Midbrain (tissue), 1 donor: Measurements from ENCODE around the gene PKD1.
"Not testable (repeated sequence)": the region's sequence is repeated elsewhere in the genome, so short reads cannot be mapped to it uniquely, and the experiment has no call there.

ENCODE experiments used
- DNase-seq: peaks from one replicate; lab custom pipeline; 2025; lab: John Stamatoyannopoulos, UW

PKD1 gene

GRCh38 chr16:2150418-2151187 lies 14.9 kb upstream of the PKD1 start:
- no peak for DNase-seq

GRCh38 chr16:2149630-2150417 lies 14.1 kb upstream of the PKD1 start:
- no peak for DNase-seq

DNA sequence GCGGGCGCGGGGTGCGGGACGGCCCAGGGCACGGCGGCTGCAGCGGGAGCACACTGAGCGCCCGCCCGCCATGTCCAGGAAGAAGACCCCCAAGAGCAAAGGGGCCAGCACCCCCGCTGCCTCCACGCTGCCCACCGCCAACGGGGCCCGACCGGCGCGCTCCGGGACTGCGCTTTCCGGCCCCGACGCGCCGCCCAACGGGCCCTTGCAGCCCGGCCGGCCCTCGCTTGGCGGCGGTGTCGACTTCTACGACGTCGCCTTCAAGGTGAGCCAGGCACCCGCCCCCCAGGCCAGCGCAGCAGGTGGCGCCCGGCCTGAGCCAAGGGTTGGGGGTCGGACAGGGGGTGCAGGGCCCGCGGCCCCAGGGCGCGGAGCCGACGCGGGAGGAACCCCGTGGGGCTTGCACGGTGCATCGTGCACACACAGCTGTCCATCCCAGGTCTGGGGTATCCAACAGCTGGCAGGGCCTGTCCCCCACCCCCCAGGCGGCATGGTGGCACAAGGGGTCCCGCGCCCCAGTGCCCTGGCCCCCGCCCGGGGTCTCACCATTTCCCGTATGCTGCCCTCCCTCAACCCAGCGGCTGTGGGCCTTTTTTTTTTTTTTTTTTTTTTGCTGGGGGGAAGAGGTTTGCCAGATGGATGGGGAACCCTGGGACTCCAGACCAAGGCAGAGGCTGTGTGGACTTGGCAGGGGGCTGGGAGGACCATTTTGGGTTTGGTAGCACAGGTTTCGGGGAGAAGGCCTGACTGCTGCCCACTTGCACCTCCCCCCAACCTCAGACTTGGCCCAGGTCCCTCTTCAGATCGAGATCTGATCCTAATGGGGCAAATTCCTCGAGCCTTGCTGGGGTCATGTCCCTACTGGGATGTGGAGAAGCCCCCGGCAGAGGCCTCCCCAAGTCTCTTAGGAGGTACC lies 13.3 kb upstream of the PKD1 start:
- DNase-seq, result no peak

DNA sequence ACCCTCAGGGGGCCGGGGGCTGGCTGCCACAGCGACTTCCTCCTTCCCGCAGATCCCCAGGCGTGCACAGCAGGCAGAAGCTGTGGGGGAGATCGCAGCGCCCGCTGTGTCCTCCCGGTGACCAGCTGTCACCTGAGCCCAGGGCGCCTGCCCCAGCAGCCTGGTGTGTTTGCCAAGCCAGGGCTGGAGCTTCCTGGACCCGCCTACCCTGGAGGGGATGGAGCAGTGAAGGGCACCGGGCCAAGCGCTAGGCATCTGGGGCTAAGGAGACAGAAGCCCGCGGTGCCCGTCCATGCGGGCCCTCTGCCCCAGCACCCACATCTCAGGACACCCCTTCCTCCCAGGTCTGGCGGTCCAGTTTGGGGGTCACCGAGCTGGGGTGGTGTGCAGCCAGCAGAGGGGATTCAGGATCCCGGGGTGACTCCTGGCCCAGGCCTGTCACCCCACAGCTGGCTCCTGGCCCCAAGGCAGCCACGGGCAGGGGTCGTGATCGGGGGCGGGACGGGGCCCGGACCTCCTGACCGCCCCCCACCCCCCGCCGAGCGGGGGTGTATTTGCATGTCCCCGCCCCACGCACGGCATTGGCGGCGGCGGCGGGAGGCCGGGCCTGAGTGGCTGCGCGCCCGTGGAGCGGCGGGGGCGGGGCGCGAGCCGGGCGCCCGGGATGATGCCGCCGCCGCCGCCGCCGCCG lies 12.4 kb upstream of the PKD1 start, which contains the start of gene RAB26:
TSS of gene RAB26 (plus strand) at position 645 of the 691 bp plus-strand sequence. CDS start 159 bp downstream, outside the sequence.
- peak; percentile 61 for DNase-seq

DNA sequence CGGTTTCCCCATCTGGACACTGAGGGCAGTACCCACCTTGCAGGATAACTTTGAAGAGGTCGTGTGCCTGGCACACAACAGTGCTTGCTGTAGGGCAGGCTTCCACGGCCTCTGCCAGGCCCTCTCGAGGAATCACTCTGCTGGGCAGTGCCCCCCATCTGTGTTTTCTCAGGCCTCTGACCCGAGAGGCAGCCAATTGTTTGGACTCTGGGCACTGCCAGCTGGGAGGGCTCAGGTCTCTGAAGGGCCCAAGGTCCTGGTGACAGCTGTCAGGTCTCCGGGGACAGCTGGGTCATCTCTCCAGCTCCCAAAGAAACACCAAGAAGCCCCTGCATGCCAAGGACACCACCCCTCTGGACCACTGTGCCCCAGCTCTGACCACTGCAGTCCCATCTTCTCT lies 11.7 kb upstream of the PKD1 start:
- no peak for DNase-seq

DNA sequence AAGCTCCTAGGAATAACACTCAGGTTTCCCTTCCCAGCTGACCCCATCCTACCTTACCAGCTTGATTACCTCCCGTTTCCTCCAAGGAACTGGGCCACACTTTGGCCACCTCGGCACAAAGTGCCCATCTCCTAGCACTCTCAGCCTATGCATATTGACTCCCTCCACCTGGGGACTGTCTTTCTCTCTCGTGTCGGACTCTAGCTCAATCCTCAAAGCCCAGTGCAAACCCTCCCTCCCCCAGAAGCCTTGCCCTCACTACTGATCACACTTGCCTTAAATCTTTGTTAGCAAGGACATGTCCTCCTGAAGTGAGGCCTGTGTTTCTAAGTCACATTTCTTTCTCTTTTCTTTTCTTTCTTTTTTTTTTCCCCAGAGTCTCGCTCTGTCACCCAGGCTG lies 10.1 kb upstream of the PKD1 start:
- DNase-seq, result no peak

DNA sequence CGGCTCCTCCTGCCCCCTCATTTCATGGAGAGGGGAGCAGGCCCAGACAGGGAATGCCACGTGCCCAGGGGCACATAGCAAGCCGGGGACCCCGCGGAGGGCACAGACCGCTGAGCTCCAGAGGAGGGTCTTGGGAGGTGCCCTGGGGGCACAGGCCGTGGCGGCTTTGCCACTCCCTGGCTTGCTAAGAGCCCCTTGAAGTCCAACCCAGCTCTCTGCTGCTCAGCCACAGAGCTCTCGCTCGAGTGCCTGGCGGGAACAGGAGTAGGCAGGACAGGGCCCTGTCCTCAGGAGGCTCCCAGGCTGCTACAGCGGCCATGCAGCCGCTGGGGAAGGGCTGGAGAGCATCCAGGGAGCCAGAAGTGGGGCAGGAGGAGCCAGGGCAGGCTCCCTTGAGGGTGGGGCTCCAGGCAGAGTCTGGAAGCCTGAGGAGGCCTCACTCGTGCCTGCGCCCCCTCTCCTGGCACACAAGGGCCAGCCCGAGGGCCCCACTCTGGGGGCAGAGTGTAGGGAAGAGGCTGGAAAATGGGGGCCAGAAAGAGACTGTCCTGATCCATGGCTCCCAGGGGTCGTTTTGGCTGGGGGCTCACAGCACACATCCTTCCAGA lies 8.3 kb upstream of the PKD1 start:
- DNase-seq, result no peak

GRCh38 chr16:2142942-2143877 lies 7.5 kb upstream of the PKD1 start:
- DNase-seq, result no peak

- not testable (repeated sequence) for DNase-seq
These were observed 627 bp downstream of the PKD1 start for GRCh38 chr16:2135071-2135470.

DNA sequence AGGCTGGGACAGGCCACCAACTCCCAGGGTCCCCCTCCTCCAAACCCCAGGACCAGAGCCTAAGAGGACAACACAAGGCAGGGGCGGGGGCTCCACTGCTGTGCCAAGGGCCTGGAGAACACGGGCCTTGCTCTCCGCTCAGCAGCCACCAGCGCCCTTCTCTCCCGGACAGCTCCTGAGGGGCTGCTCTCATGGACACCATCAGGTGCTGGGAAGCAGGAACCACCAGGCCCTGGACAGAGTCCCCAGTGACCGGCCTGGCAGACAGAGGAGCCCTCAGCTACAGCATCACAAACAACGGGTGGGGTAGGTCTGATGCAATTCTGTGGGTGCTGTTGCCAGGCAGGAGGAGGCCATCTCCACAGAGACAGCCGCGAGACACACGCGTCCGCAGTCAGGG lies 1.9 kb downstream of the PKD1 start:
- DNase-seq, result not testable (repeated sequence)

GRCh38 chr16:2129890-2130447 lies 5.7 kb downstream of the PKD1 start:
- DNase-seq, result not testable (repeated sequence)

DNA sequence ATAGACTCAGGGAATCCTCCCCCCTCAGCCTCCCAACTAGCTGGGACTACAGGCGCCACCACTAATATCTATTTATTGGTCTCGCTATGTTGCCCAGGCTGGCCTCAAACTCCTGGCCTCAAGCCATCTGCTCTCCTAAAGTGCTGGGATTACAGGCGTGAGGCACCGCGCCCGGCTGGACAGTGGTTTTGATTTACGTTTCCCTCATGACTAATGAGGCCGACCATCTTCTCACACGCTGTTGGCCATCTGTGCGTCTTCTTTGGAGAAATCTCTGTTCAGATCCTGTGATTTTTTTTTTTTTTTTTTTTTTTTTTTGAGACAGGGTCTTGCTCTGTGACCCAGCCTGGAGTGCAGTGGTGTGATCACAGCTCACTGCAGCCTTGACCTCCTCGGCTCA lies 6.4 kb downstream of the PKD1 start:
- not testable (repeated sequence) for DNase-seq

GRCh38 chr16:2127630-2128280 lies 7.9 kb downstream of the PKD1 start:
- DNase-seq, result not testable (repeated sequence)

DNA sequence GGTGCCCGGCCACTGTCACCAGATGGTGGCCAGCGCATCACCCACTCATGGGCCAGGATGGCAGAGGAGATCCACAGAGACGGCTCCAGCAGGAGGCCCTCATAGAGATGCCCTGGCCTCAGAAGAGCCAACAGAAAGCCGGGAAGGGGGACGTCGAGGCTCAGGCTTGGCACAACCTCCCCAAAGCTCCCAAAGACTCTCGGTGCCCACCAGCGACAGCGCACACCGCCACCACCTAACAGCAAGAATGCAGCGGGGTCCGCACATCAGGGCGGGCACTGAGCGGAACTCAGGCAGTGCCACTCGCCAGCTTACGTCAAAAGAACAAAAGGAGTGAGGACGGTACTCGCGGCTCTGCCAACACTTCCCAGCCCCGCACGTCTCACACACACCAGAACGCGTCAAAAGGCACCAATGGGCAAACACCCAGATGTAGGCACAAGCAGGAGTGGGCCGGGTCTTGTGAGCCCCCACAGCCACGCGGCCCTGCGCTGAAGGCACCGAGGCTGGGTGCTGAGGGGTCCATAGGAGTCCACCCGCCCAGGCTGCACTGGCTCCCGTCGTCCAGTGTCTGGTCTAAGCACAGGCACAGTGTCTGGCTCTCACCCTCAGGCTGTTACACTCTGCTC lies 8.7 kb downstream of the PKD1 start:
- DNase-seq, result not testable (repeated sequence)

DNA sequence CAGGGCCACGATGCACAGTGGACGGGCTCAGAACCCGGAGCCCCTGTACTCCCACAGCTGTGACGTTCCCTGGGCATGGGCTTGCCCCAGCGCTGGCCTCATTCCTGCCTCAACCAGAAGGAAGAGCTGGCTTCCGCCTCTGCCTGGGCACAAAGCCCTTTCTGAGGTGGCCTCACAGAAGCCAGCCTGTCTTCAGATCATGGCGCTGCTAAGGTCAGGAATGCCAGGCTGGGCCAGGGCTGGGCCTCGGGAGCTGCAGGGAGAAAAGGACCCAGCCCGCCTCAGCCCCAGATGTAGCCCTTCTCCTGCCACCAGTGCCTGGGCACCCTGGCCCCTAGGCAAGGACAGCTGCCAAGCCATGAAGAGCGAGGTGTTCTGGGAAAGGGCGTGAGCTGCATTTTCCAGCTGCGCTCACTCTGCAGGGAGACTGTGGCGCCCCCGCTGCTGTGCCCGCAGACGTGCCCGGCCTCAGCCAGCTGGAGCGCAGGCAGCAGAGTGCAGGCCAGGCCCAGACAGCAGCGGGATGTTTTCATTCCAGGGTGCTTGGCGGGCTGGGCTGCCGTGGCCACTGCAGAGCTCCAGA lies 9.4 kb downstream of the PKD1 start:
- peak; percentile 75 for DNase-seq

GRCh38 chr16:2125609-2126008 lies 10.1 kb downstream of the PKD1 start:
- not testable (repeated sequence) for DNase-seq

GRCh38 chr16:2124694-2125444 lies 10.8 kb downstream of the PKD1 start:
- DNase-seq, result peak; percentile 34

DNA sequence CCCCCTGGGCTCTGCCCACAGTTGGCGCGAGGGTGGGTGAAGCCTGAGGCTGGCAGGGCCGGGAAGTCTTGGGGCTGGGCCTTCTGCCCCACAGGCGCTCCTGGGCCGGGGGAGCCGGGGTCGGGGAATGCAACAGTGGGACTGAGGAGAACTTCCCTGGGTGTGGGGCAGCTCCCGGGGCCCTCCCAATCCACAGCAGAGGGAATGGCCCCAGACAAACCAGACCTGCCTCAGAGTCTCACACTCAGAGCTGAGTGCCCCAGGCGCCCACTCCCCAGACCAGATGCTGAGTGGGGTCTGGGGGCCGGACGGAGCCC lies 11.4 kb downstream of the PKD1 start:
- DNase-seq, result not testable (repeated sequence)
